KMS-11 (cell line): ENCODE data around the gene WSCD2.

ENCODE experiments used
- H2AFZ ChIP-seq: fragments of 200-600 bp; sonication (generic); 2 replicates; pipeline ENCODE4 v1.6.1; 2016; ENCODE audit warnings: antibody characterized with exemption, mixed run types, low read depth
- H3K27ac ChIP-seq: fragments of 200-600 bp; sonication (generic); 2 replicates; pipeline ENCODE4 v1.6.1; 2016; ENCODE audit warnings: mild to moderate bottlenecking, mixed run types
- H3K27me3 ChIP-seq: fragments of 200-600 bp; sonication (generic); 2 replicates; pipeline ENCODE4 v1.6.1; 2017; ENCODE audit warnings: mild to moderate bottlenecking, low read depth, mixed run types, moderate library complexity; ENCODE audit not compliant: insufficient read depth
- H3K36me3 ChIP-seq: fragments of 200-600 bp; sonication (generic); 2 replicates; pipeline ENCODE4 v1.6.1; 2017; ENCODE audit warnings: mild to moderate bottlenecking, mixed run types; ENCODE audit not compliant: insufficient read depth
- H3K4me1 ChIP-seq: fragments of 200-600 bp; sonication (generic); 2 replicates; pipeline ENCODE4 v1.6.1; 2016; ENCODE audit warnings: mild to moderate bottlenecking, low read depth, mixed run types; ENCODE audit not compliant: poor library complexity, severe bottlenecking
- H3K4me2 ChIP-seq: fragments of 200-600 bp; sonication (generic); 2 replicates; pipeline ENCODE4 v1.7.0; 2016; ENCODE audit warnings: mild to moderate bottlenecking, mixed run types
- H3K4me3 ChIP-seq: fragments of 200-600 bp; sonication (generic); IDR thresholded peaks from 2 replicates; pipeline ENCODE4 v1.6.1; 2017; ENCODE audit warnings: low read depth, low read length, mixed read lengths; ENCODE audit not compliant: insufficient read depth
- H3K79me2 ChIP-seq: fragments of 200-600 bp; sonication (generic); 2 replicates; pipeline ENCODE4 v1.6.1; 2016; ENCODE audit warnings: low read depth, mixed run types; ENCODE audit not compliant: insufficient read depth
- H3K9ac ChIP-seq: fragments of 200-600 bp; sonication (generic); 2 replicates; pipeline ENCODE4 v1.6.1; 2016; ENCODE audit warnings: mild to moderate bottlenecking, mixed run types
- H4K20me1 ChIP-seq: fragments of 200-600 bp; sonication (generic); 2 replicates; pipeline ENCODE4 v1.6.1; 2016; ENCODE audit warnings: mild to moderate bottlenecking, mixed run types; ENCODE audit not compliant: insufficient read depth
- TF ChIP-seq, protein P1 (sequence below): fragments of 200-600 bp; sonication (generic); conservative IDR thresholded peaks from 2 replicates; pipeline ENCODE4 v1.6.1; 2017; ENCODE audit warnings: low read depth, mild to moderate bottlenecking, antibody characterized with exemption, low read length, moderate library complexity, mixed read lengths

Gene WSCD2

DNA sequence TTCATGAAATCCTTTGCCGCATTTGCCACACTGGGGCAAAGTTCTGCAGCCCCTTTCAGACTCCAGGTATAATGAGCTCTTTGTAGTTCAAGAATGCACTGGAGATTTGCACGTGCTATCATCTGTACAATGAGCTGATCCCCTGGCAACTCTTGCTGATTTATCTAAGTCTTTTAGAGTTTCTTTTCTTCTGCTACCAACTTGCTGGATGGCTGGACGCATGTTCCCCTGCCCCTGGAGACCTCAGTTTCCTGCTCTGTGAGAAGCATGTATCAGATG is 106.8 kb downstream of the WSCD2 start:
- H3K9ac ChIP-seq, result no peak overlapping the region
- H3K79me2 ChIP-seq, result no peaks in the 10 kb centered on the region
- no peaks in the 10 kb centered on the region for H3K4me1 ChIP-seq
- H3K4me3 ChIP-seq, result no peak overlapping the region
- H3K36me3 ChIP-seq, result no peaks in the 10 kb centered on the region
- H3K27me3 ChIP-seq, result no peaks in the 10 kb centered on the region
- TF ChIP-seq, protein P1, sequence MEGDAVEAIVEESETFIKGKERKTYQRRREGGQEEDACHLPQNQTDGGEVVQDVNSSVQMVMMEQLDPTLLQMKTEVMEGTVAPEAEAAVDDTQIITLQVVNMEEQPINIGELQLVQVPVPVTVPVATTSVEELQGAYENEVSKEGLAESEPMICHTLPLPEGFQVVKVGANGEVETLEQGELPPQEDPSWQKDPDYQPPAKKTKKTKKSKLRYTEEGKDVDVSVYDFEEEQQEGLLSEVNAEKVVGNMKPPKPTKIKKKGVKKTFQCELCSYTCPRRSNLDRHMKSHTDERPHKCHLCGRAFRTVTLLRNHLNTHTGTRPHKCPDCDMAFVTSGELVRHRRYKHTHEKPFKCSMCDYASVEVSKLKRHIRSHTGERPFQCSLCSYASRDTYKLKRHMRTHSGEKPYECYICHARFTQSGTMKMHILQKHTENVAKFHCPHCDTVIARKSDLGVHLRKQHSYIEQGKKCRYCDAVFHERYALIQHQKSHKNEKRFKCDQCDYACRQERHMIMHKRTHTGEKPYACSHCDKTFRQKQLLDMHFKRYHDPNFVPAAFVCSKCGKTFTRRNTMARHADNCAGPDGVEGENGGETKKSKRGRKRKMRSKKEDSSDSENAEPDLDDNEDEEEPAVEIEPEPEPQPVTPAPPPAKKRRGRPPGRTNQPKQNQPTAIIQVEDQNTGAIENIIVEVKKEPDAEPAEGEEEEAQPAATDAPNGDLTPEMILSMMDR, result no peak
- H2AFZ ChIP-seq, result no peak overlapping the region
- H3K4me2 ChIP-seq, result no peak overlapping the region
- H4K20me1 ChIP-seq, result no peaks in the 10 kb centered on the region
- H3K27ac ChIP-seq, result no peak overlapping the region

DNA sequence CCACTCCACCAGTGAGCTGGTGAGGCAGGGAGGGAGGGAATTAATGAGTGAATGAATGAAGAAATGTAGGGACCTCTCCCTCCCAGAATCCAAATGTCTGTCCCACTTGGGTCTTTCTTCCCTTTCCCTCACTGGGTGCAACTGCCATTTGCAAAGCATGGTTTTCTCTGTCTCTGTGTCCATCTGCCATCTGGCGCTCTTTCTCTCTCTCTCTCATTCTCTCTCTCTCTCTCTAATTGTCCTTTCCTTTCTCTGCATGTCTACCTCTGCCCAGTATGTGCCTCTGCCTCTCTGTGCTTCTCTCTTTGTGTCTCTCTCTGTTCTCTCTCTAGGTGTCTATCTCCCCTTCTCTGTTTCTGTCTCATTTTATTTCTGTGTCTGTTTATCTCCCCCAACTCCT is 107.3 kb downstream of the WSCD2 start:
- no peak overlapping the region for H3K4me3 ChIP-seq
- H3K4me2 ChIP-seq, result no peak overlapping the region
- H3K36me3 ChIP-seq, result no peaks in the 10 kb centered on the region
- H2AFZ ChIP-seq, result no peak overlapping the region
- no peaks in the 10 kb centered on the region for H4K20me1 ChIP-seq
- TF ChIP-seq, protein P1, result no peak
- H3K9ac ChIP-seq, result no peak overlapping the region
- H3K27ac ChIP-seq, result no peak overlapping the region
- no peaks in the 10 kb centered on the region for H3K27me3 ChIP-seq
- H3K4me1 ChIP-seq, result no peaks in the 10 kb centered on the region
- no peaks in the 10 kb centered on the region for H3K79me2 ChIP-seq

- H3K27me3 ChIP-seq, result no peaks in the 10 kb centered on the region
- H3K4me2 ChIP-seq, result no peak overlapping the region
- no peak overlapping the region for H3K27ac ChIP-seq
- H3K36me3 ChIP-seq, result no peaks in the 10 kb centered on the region
- no peak overlapping the region for H2AFZ ChIP-seq
- no peaks in the 10 kb centered on the region for H4K20me1 ChIP-seq
- H3K4me3 ChIP-seq, result no peak overlapping the region
- no peak overlapping the region for H3K9ac ChIP-seq
- no peaks in the 10 kb centered on the region for H3K4me1 ChIP-seq
- H3K79me2 ChIP-seq, result no peaks in the 10 kb centered on the region
- TF ChIP-seq, protein P1, result 0 out of 2 replicates have a peak, but pooled peaks have one; percentile 30
Observed at GRCh38 chr12:108237272-108237671, 108.2 kb downstream of the WSCD2 start.

DNA sequence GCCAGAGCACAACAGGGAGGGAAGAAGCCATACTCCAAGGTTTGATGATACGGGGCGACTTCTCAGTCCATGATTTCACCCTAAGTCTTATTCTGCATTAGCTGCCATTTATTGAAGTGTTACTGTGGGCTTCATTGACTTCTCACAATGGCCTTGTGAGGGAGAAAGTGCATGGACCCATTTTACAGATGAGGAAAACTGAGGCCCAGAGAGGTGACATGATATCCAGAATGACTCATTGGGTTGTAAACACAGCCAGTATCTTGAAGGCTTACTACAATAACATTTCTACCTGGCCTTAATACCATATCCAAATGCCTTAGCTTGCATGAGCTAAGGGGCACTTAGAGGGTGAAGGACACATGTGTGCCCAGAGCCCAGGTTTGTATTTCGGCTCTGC is 109.4 kb downstream of the WSCD2 start:
- Histone ChIP-seq H3K4me3 (no peak overlapping the region), H3K27me3 (no peaks in the 10 kb centered on the region), H4K20me1 (no peaks in the 10 kb centered on the region), H3K9ac (no peak overlapping the region), H3K36me3 (no peaks in the 10 kb centered on the region), H3K4me1 (no peaks in the 10 kb centered on the region), H3K4me2 (no peak overlapping the region), H2AFZ (no peak overlapping the region), H3K79me2 (no peaks in the 10 kb centered on the region), H3K27ac (no peak overlapping the region)
- TF ChIP-seq, protein P1, result no peak

GRCh38 chr12:108239378-108239777 is 110.3 kb downstream of the WSCD2 start:
- TF ChIP-seq, protein P1, result no peak
- Histone ChIP-seq H3K4me1 (no peaks in the 10 kb centered on the region), H3K4me2 (no peak overlapping the region), H4K20me1 (no peaks in the 10 kb centered on the region), H3K4me3 (no peak overlapping the region), H2AFZ (no peak overlapping the region), H3K27me3 (no peaks in the 10 kb centered on the region), H3K79me2 (no peaks in the 10 kb centered on the region), H3K9ac (no peak overlapping the region), H3K36me3 (no peaks in the 10 kb centered on the region), H3K27ac (no peak overlapping the region)
